GM20000 (cell line): ENCODE results near the gene RAB3D.

Experiments
- DNase-seq: peaks from one replicate; pipeline ENCODE4 v3.0.0; 2012; ENCODE audit warnings: low spot score
- TF ChIP-seq, protein P1 (sequence below): IDR thresholded peaks from 2 replicates; pipeline ENCODE4 v1.5.1; 2012; ENCODE audit warnings: mild to moderate bottlenecking, control low read depth; ENCODE audit errors: extremely low read depth, missing control alignments

Gene RAB3D

DNA sequence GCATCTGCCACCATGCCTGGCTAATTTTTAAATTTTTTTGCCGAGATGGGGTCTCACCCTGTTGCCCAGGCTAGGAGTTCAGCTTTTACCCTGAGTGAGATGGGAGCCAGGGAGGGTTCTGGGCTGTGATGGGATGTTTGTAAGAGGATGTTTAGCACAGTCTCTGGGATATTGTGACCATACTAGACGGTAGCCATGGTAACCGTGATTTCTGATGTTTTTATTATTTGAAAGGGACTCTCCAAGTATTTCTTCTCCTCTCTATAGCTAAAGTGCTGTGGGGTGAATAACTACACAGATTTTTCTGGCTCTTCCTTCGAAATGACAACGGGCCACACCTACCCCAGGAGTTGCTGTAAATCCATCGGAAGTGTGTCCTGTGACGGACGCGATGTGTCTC lies 33.1 kb downstream of the RAB3D start:
- TF ChIP-seq, protein P1, sequence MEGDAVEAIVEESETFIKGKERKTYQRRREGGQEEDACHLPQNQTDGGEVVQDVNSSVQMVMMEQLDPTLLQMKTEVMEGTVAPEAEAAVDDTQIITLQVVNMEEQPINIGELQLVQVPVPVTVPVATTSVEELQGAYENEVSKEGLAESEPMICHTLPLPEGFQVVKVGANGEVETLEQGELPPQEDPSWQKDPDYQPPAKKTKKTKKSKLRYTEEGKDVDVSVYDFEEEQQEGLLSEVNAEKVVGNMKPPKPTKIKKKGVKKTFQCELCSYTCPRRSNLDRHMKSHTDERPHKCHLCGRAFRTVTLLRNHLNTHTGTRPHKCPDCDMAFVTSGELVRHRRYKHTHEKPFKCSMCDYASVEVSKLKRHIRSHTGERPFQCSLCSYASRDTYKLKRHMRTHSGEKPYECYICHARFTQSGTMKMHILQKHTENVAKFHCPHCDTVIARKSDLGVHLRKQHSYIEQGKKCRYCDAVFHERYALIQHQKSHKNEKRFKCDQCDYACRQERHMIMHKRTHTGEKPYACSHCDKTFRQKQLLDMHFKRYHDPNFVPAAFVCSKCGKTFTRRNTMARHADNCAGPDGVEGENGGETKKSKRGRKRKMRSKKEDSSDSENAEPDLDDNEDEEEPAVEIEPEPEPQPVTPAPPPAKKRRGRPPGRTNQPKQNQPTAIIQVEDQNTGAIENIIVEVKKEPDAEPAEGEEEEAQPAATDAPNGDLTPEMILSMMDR = no peak
- DNase-seq = no peak

DNA sequence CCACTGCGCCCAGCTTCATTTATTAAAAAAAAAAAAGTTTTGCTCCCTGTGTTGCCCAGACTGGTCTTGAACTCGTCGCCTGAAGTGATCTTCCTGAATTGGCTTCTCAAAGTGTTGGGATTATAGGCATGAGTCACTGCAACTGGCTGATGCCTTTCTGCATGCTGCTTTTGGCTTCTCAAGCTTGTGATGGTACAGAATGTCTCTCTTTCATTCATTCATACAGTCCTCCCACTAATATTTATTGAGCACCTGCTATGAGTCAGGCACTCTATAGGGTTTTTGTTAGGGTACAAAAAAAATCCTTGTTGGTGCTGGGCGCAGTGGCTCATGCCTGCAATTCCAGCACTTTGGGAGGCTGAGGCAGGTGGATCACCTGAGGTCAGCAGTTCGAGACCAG lies 34.5 kb downstream of the RAB3D start:
- TF ChIP-seq, protein P1 = no peak

DNA sequence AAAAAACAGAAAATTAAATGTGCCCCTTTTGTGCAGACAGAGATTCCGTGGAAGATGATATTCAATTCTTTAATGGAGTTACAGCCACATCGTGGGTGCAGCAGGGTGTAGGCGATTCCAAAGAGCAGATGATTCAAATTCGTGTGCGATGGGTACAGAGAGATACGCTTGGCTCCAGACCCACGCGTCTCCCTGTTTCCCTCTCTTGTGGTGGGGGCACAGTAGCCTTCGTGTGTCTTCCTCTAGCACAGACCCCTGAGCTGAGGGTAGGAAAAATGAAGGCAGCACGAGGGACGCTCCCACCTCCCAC lies 38.7 kb downstream of the RAB3D start:
- no peak for DNase-seq
- TF ChIP-seq, protein P1 = no peak

More for the DNA sequence above, 34.5 kb downstream of the RAB3D start:
- DNase-seq = no peak

DNA sequence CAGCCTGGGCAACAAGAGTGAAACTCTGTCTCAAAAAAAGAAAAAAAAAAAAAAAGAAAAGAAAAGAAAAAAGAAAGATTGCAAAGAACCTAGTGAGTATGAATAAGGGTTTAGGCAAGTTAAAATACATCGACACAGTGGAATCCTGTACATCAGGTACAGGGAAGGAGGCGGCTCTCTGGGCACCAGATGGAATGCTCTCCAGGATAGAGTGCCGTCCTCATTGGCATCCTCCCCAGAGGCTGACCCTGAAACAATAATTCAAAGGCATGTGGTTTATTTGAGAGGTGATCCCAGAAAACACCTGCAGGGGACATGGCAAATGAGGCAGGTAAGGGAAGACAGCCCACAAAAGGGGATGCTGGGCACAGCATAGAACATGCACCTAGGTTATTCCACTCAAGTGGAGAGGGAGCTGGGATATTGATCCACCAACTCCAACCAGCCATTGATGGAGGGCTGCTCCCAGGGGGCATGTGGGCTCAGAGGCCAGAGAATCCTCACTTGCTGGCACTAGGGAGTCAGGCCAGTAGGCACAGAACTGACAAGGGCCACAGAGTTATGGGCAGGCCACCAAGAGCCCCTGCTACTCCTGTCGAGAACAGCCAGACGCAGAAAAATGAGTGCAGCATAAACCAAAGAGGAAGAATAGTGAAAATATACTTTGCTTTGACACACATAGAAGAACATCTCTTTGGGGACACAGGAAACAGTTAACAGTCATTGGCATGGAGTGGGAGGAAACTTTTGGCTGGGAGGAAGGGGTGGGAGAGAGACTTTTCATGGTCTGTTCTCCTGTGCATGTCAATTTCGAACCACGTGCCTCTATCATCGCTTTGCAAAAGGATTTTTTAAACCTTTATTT lies 39.3 kb downstream of the RAB3D start:
- TF ChIP-seq, protein P1 = no peak
- no peak for DNase-seq

DNA sequence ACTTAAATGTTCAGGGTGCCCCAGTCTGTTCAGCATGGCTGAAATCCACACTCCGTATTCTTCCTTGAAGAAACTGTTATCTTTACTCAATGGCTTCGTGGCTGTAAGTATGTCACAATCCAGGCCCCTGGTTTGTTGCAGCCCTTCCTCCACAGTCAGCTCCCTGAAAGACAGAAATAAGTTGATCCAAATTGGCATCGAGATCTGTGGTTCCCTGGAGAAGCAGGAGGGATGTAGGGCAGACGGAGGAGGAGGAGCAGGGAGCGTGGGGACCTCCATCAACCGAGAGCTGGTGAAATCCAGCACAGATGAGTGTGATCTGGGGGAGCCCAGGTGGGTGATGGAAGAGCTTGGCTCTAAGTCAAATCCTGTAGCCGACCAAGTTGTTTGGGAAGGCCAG lies 43.2 kb downstream of the RAB3D start:
- DNase-seq = no peak
- TF ChIP-seq, protein P1 = no peak

DNA sequence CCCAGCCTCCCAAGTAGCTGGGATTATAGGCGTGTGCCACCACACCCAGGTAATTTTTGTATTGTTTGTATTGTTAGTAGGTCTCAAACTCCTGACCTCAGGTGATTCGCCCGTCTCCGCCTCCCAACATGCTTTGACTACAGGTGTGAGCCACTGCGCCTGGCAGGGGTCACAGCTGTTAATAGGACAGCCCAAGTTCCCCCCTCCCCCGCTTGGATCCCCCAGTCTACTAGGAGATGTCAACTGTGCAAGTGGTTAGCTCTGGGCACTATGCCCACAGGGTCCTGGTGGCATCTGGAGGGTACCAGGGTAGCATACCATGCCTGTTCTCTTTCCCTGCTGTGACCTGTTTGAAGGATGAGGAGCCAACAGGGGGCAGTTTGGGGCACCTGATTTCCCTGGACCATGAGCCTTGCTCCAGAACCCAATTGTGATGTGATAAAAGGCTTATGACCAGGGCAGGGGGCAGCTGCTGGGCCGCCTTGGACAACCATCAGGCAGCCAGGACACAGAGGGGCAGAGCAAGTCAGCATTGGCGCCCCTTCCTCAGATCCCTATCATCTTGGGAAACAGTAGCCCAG lies 43.7 kb downstream of the RAB3D start, which contains the start of gene TSPAN16:
TSPAN16 (plus strand) TSS at position 496 of the 581 bp plus-strand sequence. CDS start 138 bp downstream, outside the sequence.
- no peak for DNase-seq
- TF ChIP-seq, protein P1 = no peak

DNA sequence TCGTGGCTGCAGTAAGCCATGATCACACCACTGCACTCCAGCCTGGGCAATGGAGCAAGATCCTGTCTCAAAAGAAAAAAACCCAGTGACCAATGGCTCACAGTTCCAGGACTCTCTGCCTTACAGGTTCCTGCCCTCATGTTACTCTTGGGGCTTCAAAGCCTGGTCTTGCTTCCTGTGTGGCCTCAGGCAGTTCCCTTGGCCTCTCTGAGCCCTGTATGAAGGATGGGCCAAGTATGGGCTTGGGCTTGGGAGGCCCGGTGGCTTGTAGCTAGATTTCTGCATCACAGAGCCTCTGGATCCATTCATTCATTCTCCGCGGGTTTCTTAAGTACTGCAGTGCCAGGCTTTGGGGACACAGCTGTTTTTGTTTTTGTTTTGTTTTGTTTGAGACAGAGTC lies 44.3 kb downstream of the RAB3D start:
- TF ChIP-seq, protein P1 = no peak
- no peak for DNase-seq
